Activated naive CD8-positive, alpha-beta T cell treated with anti-CD3 and anti-CD28 coated beads for 36 hours (primary cell): Measurements from ENCODE around the gene EXOC2. TPM values are rescaled to one million over a fixed set of nuclear protein-coding genes. Genes with fewer than 3 reads are reported as not detected.

ENCODE experiments used
- DNase-seq: peaks from one replicate; pipeline ENCODE4 v3.0.0; 2021
- H3K27ac Mint-ChIP-seq: one replicate; pipeline ENCODE4 v1.8.0; 2022; ENCODE audit warnings: mild to moderate bottlenecking, moderate library complexity, mixed read lengths
- H3K27me3 Mint-ChIP-seq: one replicate; pipeline ENCODE4 v1.8.0; 2022; ENCODE audit warnings: mild to moderate bottlenecking, mixed read lengths
- H3K36me3 Mint-ChIP-seq: one replicate; pipeline ENCODE4 v1.8.0; 2021; ENCODE audit warnings: mild to moderate bottlenecking, mixed read lengths
- H3K4me1 Mint-ChIP-seq: one replicate; pipeline ENCODE4 v1.8.0; 2021; ENCODE audit warnings: mixed read lengths
- H3K4me3 Mint-ChIP-seq: one replicate; pipeline ENCODE4 v1.8.0; 2022; ENCODE audit warnings: mild to moderate bottlenecking, moderate library complexity, mixed read lengths
- H3K9me3 Mint-ChIP-seq: one replicate; pipeline ENCODE4 v1.8.0; 2022; ENCODE audit warnings: mixed read lengths
- total RNA-seq, 2 experiments: library from RNA; stranded (reverse); gene quantifications; one replicate each; pipeline ENCODE4 v1.2.3, GENCODE V29; 2021

Gene EXOC2
- total RNA-seq, 2 experiments from 2014 or later: 28.4 to 30.0 TPM

DNA sequence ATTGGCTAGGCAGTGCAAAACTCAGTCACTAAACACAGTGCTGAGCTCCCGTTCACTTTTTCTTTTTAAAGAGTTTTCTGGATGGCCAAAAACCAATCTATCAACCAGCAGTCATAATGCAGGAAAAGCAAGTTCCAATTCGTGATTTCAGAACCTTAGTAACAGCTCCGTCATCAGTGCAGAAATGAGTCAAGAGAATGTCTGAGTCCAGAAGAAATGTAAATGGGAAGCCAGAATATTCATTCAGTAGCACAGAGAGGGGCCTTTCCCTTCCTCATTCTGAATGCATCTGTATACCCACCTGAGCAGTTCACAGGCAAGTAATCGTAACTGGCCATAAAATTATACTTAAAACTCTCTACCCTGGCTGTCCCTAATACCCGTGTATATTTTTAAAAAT lies 56.5 kb downstream of the EXOC2 start:
- Mint-ChIP-seq H3K9me3 (no peaks in the 10 kb centered on the region), H3K27ac (no peak overlapping the region), H3K36me3 (peaks cover 5% of the 10 kb centered on the region), H3K4me3 (no peak overlapping the region), H3K4me1 (no peaks in the 10 kb centered on the region), H3K27me3 (no peaks in the 10 kb centered on the region)
- no peak for DNase-seq

DNA sequence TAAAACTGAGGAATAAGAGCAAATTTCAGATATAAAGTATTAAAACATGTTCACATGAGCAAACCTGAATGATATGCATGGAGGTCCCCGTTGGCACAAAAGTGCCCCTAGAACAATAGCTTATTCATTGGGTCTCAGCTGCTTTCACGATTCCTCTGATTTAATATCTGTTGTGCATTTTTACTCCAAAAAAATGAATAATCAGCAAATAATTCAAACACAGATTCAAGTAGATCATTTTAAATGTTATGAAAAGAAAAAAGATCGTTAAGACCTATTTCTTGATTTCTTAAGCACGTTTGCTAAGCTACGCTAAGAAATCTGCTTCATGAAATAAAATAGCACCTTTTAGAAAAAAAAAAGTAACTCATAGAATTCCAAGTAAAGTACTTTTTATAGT lies 57.7 kb downstream of the EXOC2 start:
- no peak for DNase-seq
- no peaks in the 10 kb centered on the region for H3K4me1 Mint-ChIP-seq
- H3K36me3 Mint-ChIP-seq: peaks cover 9% of the 10 kb centered on the region
- no peak overlapping the region for H3K4me3 Mint-ChIP-seq
- no peak overlapping the region for H3K27ac Mint-ChIP-seq
- H3K27me3 Mint-ChIP-seq: no peaks in the 10 kb centered on the region
- H3K9me3 Mint-ChIP-seq: no peaks in the 10 kb centered on the region

GRCh38 chr6:633611-634010 lies 59.3 kb downstream of the EXOC2 start:
- Mint-ChIP-seq H3K27me3 (no peaks in the 10 kb centered on the region), H3K36me3 (peaks cover 12% of the 10 kb centered on the region), H3K27ac (no peak overlapping the region), H3K4me1 (peaks cover 6% of the 10 kb centered on the region), H3K9me3 (no peaks in the 10 kb centered on the region), H3K4me3 (no peak overlapping the region)
- DNase-seq: no peak

GRCh38 chr6:628766-629165 lies 64.2 kb downstream of the EXOC2 start:
- peak overlapping the region; percentile 59 for H3K27ac Mint-ChIP-seq
- no peaks in the 10 kb centered on the region for H3K9me3 Mint-ChIP-seq
- no peaks in the 10 kb centered on the region for H3K27me3 Mint-ChIP-seq
- H3K4me1 Mint-ChIP-seq: peaks cover 15% of the 10 kb centered on the region
- peaks cover 9% of the 10 kb centered on the region for H3K36me3 Mint-ChIP-seq
- no peak overlapping the region for H3K4me3 Mint-ChIP-seq
- no peak for DNase-seq

GRCh38 chr6:626236-626635 lies 66.7 kb downstream of the EXOC2 start:
- DNase-seq: no peak
- Mint-ChIP-seq H3K36me3 (peaks cover 9% of the 10 kb centered on the region), H3K27me3 (no peaks in the 10 kb centered on the region), H3K4me3 (no peak overlapping the region), H3K27ac (no peak overlapping the region), H3K9me3 (no peaks in the 10 kb centered on the region), H3K4me1 (peaks cover 15% of the 10 kb centered on the region)

DNA sequence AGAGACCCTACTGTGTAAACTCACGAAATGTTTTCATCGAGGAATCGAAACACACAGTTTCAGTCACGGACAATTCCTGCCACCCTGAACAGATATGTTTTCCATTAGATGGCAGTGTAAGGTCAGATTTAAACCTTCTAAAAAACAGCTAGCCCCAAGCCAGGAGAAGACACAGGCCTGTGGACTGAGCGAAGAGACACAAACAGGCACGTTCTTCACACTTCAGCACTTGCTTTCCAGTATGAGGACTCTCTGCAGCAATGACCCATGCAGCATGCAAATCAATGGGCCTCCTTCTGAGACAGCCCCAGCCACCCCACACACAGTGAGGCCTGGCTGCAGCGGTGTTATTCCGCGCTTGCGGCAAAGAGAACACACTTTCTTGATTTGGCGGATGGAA lies 68.0 kb downstream of the EXOC2 start:
- Mint-ChIP-seq H3K27ac (no peak overlapping the region), H3K9me3 (no peaks in the 10 kb centered on the region), H3K36me3 (peaks cover 8% of the 10 kb centered on the region), H3K27me3 (no peaks in the 10 kb centered on the region), H3K4me1 (peaks cover 15% of the 10 kb centered on the region), H3K4me3 (no peak overlapping the region)
- DNase-seq: no peak

DNA sequence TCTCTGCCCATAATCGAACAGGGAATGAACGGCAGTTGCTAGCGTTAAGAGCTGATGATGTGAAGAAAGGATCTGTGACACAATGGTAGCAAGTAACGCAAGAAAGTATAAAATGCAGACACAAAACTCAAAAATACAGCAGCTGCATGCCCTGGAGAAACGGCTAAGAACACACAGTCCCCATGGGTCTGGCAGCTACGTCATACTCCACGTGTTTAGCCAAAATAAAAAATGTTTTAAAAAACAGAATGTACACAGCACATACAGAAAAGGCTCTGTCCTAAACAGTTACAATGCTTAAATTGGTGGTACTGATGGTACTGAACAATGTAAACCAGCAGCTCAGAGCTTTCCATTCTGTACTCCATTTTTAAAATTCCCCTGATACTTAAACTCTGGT lies 70.5 kb downstream of the EXOC2 start:
- H3K9me3 Mint-ChIP-seq: no peaks in the 10 kb centered on the region
- no peaks in the 10 kb centered on the region for H3K27me3 Mint-ChIP-seq
- DNase-seq: no peak
- peaks cover 8% of the 10 kb centered on the region for H3K36me3 Mint-ChIP-seq
- H3K27ac Mint-ChIP-seq: no peak overlapping the region
- H3K4me3 Mint-ChIP-seq: no peak overlapping the region
- H3K4me1 Mint-ChIP-seq: peaks cover 2% of the 10 kb centered on the region

- no peak overlapping the region for H3K27ac Mint-ChIP-seq
- DNase-seq: no peak
- H3K9me3 Mint-ChIP-seq: no peaks in the 10 kb centered on the region
- peaks cover under 1% of the 10 kb centered on the region for H3K4me1 Mint-ChIP-seq
- peaks cover 11% of the 10 kb centered on the region for H3K36me3 Mint-ChIP-seq
- no peaks in the 10 kb centered on the region for H3K27me3 Mint-ChIP-seq
- H3K4me3 Mint-ChIP-seq: no peak overlapping the region
These were observed 71.0 kb downstream of the EXOC2 start for GRCh38 chr6:621931-622330.

DNA sequence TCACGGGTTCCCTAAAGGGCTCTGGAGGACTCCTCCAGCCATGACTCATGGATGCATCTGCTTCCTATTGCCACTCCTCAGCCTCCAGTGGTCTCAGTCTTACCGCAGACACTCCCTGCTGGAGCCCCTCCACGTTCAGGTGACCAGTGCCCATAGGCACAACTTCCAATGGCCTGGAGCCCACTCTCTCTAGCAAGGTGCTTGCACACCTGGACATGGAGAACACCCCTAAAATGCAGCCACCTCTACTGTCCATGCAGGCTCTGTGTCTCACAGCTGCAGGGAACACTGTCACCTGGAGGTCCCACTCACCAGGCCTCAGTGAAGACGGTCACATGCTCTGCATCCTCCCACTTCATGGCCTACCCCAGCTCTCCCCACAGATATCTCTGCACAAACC lies 72.0 kb downstream of the EXOC2 start:
- peaks cover 12% of the 10 kb centered on the region for H3K36me3 Mint-ChIP-seq
- H3K4me3 Mint-ChIP-seq: no peak overlapping the region
- H3K9me3 Mint-ChIP-seq: no peaks in the 10 kb centered on the region
- no peak overlapping the region for H3K27ac Mint-ChIP-seq
- H3K27me3 Mint-ChIP-seq: no peaks in the 10 kb centered on the region
- no peak for DNase-seq
- H3K4me1 Mint-ChIP-seq: no peaks in the 10 kb centered on the region

- no peak for DNase-seq
- Mint-ChIP-seq H3K27ac (no peak overlapping the region), H3K27me3 (no peaks in the 10 kb centered on the region), H3K36me3 (peaks cover 19% of the 10 kb centered on the region), H3K4me3 (no peak overlapping the region), H3K4me1 (no peaks in the 10 kb centered on the region), H3K9me3 (no peaks in the 10 kb centered on the region)
These were observed 72.8 kb downstream of the EXOC2 start for GRCh38 chr6:620166-620565.

- H3K4me1 Mint-ChIP-seq: no peaks in the 10 kb centered on the region
- DNase-seq: no peak
- H3K9me3 Mint-ChIP-seq: no peaks in the 10 kb centered on the region
- H3K27ac Mint-ChIP-seq: no peak overlapping the region
- no peak overlapping the region for H3K4me3 Mint-ChIP-seq
- H3K36me3 Mint-ChIP-seq: peaks cover 19% of the 10 kb centered on the region
- no peaks in the 10 kb centered on the region for H3K27me3 Mint-ChIP-seq
These were observed 75.4 kb downstream of the EXOC2 start for GRCh38 chr6:617456-618100.

- DNase-seq: no peak
- Mint-ChIP-seq H3K4me3 (no peak overlapping the region), H3K9me3 (no peaks in the 10 kb centered on the region), H3K27ac (no peak overlapping the region), H3K4me1 (peaks cover 6% of the 10 kb centered on the region), H3K27me3 (no peaks in the 10 kb centered on the region), H3K36me3 (peaks cover 16% of the 10 kb centered on the region)
These were observed 79.0 kb downstream of the EXOC2 start for GRCh38 chr6:613981-614380.

DNA sequence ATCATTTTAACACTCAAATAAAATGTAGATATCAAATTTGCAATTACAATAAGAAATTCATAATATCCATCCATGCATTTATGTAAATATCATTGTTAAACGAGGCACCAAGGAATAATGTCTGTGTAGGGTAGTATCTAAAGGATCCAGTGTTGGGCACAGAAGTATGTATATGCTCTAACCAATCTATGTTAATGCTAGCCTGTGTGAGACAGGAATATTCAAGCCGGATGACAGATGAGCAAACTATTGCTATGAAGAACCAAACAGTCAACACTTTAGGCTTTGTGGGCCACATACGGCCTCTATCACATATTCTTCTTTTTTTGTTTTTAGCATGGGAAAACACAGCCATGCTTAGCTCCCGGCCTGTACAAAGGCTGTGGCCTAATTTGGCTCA lies 81.0 kb downstream of the EXOC2 start:
- no peaks in the 10 kb centered on the region for H3K9me3 Mint-ChIP-seq
- no peak overlapping the region for H3K27ac Mint-ChIP-seq
- no peak for DNase-seq

GRCh38 chr6:610882-611281 lies 82.1 kb downstream of the EXOC2 start:
- no peak for DNase-seq
- H3K4me1 Mint-ChIP-seq: peaks cover 6% of the 10 kb centered on the region
- peaks cover 26% of the 10 kb centered on the region for H3K36me3 Mint-ChIP-seq
- H3K27me3 Mint-ChIP-seq: no peaks in the 10 kb centered on the region
- H3K4me3 Mint-ChIP-seq: no peak overlapping the region
- H3K9me3 Mint-ChIP-seq: no peaks in the 10 kb centered on the region
- no peak overlapping the region for H3K27ac Mint-ChIP-seq

More for the DNA sequence above, 81.0 kb downstream of the EXOC2 start:
- Mint-ChIP-seq H3K27me3 (no peaks in the 10 kb centered on the region), H3K36me3 (peaks cover 20% of the 10 kb centered on the region), H3K4me3 (no peak overlapping the region), H3K4me1 (peaks cover 6% of the 10 kb centered on the region)

- Mint-ChIP-seq H3K27ac (no peak overlapping the region), H3K36me3 (peaks cover 24% of the 10 kb centered on the region)
These were observed 83.0 kb downstream of the EXOC2 start for GRCh38 chr6:609905-610304.

GRCh38 chr6:606829-607379 lies 86.0 kb downstream of the EXOC2 start:
- Mint-ChIP-seq H3K27me3 (no peaks in the 10 kb centered on the region), H3K4me3 (no peak overlapping the region), H3K36me3 (peaks cover 24% of the 10 kb centered on the region), H3K9me3 (no peaks in the 10 kb centered on the region), H3K4me1 (peaks cover 6% of the 10 kb centered on the region), H3K27ac (no peak overlapping the region)
- no peak for DNase-seq

More at GRCh38 chr6:609905-610304, 83.0 kb downstream of the EXOC2 start:
- peaks cover 6% of the 10 kb centered on the region for H3K4me1 Mint-ChIP-seq
- no peak for DNase-seq
- no peaks in the 10 kb centered on the region for H3K9me3 Mint-ChIP-seq
- H3K4me3 Mint-ChIP-seq: no peak overlapping the region
- H3K27me3 Mint-ChIP-seq: no peaks in the 10 kb centered on the region
